Peyer's patch (tissue), 4 donors: ENCODE results near the gene COX6A2. TPM values are rescaled to one million over a fixed set of nuclear protein-coding genes. Genes with fewer than 3 reads are reported as not detected.

Source experiments
- DNase-seq, 3 donors: peaks; one replicate each; pipeline ENCODE4 v3.0.0-alpha.2; 2017 to 2019
- H3K27ac ChIP-seq, 4 donors: fragments of 200-600 bp; sonication (generic); one replicate each; pipeline ENCODE4 v1.5.1; 2016 to 2019
- H3K27me3 ChIP-seq, 2 donors: fragments of 200-600 bp; sonication (generic); one replicate each; pipeline ENCODE4 v1.5.1; 2019
- H3K36me3 ChIP-seq, 3 donors: fragments of 200-600 bp; sonication (generic); one replicate each; pipeline ENCODE4 v1.5.1; 2016 to 2019
- H3K4me1 ChIP-seq, 4 donors: fragments of 200-600 bp; sonication (generic); one replicate each; pipeline ENCODE4 v1.5.1; 2016 to 2019
- H3K4me3 ChIP-seq, 4 donors: fragments of 200-600 bp; sonication (generic); 1 replicate in 3 of 4; 2 replicates in 1 of 4; pipeline ENCODE4 v1.5.1; 2016 to 2019; ENCODE audit warnings: mild to moderate bottlenecking in 1 of 4
- H3K9me3 ChIP-seq, 4 donors: fragments of 200-600 bp; sonication (generic); one replicate each; pipeline ENCODE4 v1.5.1; 2016 to 2019; ENCODE audit warnings: mild to moderate bottlenecking in 1 of 4
- POLR2A ChIP-seq, 2 donors: fragments of 450-650 bp; IDR thresholded peaks; one replicate each; pipeline ENCODE4 v1.5.1; 2017; ENCODE audit warnings: antibody characterized with exemption in 2 of 2, mild to moderate bottlenecking in 2 of 2, moderate library complexity in 2 of 2
- total RNA-seq, 4 donors: library from RNA; depleted of rRNA; stranded (reverse); fragments of >200 nt; gene quantifications; one replicate each; pipeline ENCODE4 v1.1.0, GENCODE V29; 2016
- TF ChIP-seq, protein P1 (sequence below), 6 experiments: fragments of 450-650 bp in 4 of 6; fragments of 200-600 bp in 2 of 6; sonication (generic) in 1 of 6; IDR thresholded peaks; one replicate each; pipeline ENCODE4 v1.5.1; 2017 to 2019; ENCODE audit warnings: antibody characterized with exemption in 6 of 6, mild to moderate bottlenecking in 3 of 6, moderate library complexity in 1 of 6

COX6A2 gene
- total RNA-seq, 4 donors from 2014 or later = not detected

DNA sequence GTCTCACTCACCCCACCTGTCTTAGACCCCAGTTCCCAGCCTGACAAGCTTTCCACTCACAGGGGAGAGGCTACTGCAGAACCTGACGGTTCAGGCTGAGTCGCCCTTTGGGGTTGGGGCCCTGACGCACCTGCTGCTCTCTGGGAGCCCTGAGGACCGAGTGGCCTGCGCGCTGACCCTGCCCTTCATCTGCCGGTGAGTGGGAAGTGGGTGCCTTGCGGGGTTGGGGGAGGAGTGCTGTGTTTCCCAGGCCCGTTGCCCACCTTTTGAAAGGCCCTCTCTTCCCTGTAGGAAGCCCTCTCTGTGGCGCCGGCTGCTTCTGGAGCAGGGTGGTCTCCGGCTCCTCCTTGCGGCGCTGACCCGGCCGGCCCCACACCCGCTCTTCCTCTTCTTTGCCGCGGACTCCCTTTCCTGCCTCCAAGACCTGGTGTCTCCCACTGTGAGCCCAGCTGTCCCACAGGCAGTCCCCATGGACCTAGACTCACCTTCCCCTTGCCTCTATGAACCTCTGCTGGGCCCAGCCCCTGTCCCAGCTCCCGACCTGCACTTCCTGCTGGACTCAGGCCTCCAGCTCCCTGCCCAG is 37.7 kb upstream of the COX6A2 start:
- Histone ChIP-seq H3K4me1 (peaks cover 0 to 9% (median 1%) of the 10 kb centered on the region in 4 donors), H3K4me3 (no peak overlapping the region), H3K27ac (no peak overlapping the region), H3K36me3 (peaks cover 0 to 43% (median 0%) of the 10 kb centered on the region in 3 donors), H3K27me3 (no peaks in the 10 kb centered on the region), H3K9me3 (no peaks in the 10 kb centered on the region)
- no peak for TF ChIP-seq POLR2A (IDR thresholded peaks at IDR 0.05)
- TF ChIP-seq, protein P1, sequence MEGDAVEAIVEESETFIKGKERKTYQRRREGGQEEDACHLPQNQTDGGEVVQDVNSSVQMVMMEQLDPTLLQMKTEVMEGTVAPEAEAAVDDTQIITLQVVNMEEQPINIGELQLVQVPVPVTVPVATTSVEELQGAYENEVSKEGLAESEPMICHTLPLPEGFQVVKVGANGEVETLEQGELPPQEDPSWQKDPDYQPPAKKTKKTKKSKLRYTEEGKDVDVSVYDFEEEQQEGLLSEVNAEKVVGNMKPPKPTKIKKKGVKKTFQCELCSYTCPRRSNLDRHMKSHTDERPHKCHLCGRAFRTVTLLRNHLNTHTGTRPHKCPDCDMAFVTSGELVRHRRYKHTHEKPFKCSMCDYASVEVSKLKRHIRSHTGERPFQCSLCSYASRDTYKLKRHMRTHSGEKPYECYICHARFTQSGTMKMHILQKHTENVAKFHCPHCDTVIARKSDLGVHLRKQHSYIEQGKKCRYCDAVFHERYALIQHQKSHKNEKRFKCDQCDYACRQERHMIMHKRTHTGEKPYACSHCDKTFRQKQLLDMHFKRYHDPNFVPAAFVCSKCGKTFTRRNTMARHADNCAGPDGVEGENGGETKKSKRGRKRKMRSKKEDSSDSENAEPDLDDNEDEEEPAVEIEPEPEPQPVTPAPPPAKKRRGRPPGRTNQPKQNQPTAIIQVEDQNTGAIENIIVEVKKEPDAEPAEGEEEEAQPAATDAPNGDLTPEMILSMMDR (IDR thresholded peaks at IDR 0.05) = no peak
- DNase-seq = no peak

DNA sequence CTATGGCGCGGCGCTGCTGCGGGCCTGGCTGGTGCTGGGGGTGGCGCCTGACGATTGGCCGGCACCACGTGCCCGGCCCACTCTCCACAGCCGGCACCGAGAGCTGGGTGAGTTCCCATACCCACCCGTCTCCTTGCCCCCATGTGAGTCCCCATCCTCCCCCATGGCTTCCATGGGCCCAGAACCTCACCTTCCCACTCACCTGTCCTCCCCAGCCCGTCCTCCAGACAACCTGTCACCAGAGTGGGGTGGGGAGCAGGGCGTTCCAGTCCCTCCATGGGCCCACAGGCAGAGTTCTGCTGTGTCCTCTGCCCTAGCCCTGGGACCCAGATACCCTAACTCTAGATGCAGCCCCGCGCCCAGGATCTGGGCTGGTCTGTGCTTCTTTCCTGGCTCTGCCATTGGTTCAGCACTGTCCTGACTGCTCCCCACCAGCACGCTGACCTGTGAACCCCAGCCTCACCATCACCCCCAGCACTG is 36.7 kb upstream of the COX6A2 start:
- Histone ChIP-seq H3K4me1 (peaks cover 0 to 17% (median 5%) of the 10 kb centered on the region in 4 donors), H3K27ac (no peak overlapping the region), H3K4me3 (no peak overlapping the region), H3K36me3 (peaks cover 0 to 43% (median 0%) of the 10 kb centered on the region in 3 donors), H3K27me3 (no peaks in the 10 kb centered on the region), H3K9me3 (no peaks in the 10 kb centered on the region)
- TF ChIP-seq, protein P1 (IDR thresholded peaks at IDR 0.05) = no peak
- no peak for TF ChIP-seq POLR2A (IDR thresholded peaks at IDR 0.05)
- peak in 1 of 3 donors; percentile 31 for DNase-seq

DNA sequence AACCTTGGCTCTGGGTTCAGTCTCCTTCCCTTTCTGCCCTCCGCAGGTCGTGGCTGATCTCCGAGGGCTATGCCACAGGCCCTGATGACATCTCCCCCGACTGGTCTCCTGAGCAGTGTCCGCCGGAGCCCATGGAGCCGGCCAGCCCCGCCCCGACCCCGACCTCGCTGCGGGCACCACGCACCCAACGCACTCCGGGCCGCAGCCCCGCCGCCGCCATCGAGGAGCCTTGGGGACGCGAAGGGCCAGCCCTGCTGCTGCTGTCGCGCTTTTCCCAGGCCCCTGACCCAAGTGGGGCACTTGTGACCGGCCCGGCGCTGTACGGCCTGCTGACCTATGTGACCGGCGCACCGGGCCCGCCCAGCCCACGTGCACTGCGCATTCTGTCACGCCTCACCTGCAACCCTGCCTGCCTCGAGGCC is 36.2 kb upstream of the COX6A2 start:
- H3K4me3 ChIP-seq = no peak overlapping the region
- peak in 2 of 3 donors; percentile 47 for DNase-seq
- H3K9me3 ChIP-seq = no peaks in the 10 kb centered on the region
- peaks cover 0 to 17% (median 5%) of the 10 kb centered on the region in 4 donors for H3K4me1 ChIP-seq
- no peaks in the 10 kb centered on the region for H3K27me3 ChIP-seq
- TF ChIP-seq, protein P1 (IDR thresholded peaks at IDR 0.05) = no peak
- TF ChIP-seq POLR2A (IDR thresholded peaks at IDR 0.05) = no peak
- peaks cover 0 to 43% (median 0%) of the 10 kb centered on the region in 3 donors for H3K36me3 ChIP-seq
- no peak overlapping the region for H3K27ac ChIP-seq

DNA sequence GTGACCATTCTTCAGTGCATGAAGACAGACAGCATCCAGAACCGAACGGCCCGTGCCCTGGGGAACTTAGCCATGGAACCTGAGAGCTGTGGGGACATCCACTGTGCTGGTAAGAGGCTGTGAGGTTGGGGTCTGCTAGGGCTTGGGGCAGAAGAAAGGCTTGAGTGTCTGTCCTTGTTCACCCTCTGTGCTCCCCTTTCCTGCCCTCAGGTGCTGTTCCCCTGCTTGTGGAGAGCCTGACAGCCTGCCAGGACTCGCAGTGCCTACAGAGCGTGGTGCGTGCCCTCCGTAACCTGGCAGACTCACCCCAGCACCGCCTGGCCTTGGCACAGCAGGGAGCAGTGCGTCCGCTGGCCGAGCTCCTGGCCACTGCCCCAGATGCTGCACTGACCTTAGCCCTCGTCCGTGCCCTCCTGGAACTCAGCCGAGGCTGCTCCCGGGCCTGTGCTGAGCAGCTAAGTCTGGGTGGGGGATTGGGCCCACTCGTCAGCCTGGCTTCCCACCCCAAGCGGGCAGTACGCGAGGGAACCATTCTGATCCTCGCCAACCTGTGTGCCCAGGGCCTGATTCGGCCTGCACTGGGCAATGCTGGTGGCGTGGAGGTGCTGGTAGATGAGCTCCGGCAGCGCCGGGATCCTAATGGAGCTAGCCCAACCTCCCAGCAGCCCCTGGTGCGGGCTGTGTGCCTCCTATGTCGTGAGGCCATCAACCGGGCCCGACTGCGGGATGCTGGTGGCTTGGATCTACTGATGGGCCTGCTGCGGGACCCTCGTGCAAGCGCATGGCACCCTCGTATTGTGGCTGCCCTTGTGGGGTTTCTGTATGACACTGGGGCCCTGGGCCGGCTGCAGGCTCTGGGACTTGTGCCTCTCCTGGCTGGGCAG is 34.0 kb upstream of the COX6A2 start:
- Histone ChIP-seq H3K36me3 (peaks cover 0 to 43% (median 0%) of the 10 kb centered on the region in 3 donors), H3K9me3 (no peaks in the 10 kb centered on the region), H3K27ac (no peak overlapping the region), H3K4me1 (peaks cover 0 to 25% (median 13%) of the 10 kb centered on the region in 4 donors), H3K27me3 (no peaks in the 10 kb centered on the region), H3K4me3 (no peak overlapping the region)
- DNase-seq = peak in 2 of 3 donors; percentile 39 to 43
- TF ChIP-seq, protein P1 (IDR thresholded peaks at IDR 0.05) = no peak
- TF ChIP-seq POLR2A (IDR thresholded peaks at IDR 0.05) = no peak

DNA sequence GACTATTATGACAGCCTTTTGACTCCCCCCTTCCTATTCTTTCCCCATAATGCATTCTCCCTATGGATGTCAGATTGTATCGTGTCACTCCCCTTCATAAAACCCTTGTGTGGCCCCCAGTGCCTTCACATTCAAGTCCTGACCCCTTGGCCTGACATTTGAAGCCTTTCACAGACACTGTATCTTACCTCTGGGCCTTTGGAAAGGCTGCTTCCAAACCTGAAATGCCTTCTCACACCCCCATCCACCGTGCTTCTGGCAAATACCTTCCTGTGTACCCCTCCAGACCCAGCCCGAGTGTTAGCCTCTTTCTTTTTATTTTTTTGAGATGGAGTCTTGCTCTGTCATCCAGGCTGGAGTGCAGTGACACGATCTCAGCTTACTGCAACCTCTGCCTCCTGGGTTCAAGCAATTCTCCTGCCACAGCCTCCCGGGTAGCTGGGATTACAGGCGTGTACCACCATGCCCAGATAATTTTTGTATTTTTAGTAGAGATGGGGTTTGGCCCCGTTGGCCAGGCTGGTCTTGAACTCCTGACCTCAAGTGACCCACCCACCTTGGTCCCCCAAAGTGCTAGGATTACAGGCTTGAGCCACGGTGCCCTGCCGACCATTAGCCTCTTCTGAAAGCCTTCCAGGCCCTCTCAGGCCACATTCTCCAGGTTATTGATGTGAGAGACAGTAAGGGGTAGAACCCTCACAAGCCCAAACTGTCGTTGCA is 33.2 kb upstream of the COX6A2 start:
- H3K36me3 ChIP-seq = peaks cover 0 to 41% (median 0%) of the 10 kb centered on the region in 3 donors
- no peaks in the 10 kb centered on the region for H3K27me3 ChIP-seq
- peak in 2 of 3 donors; percentile 6 to 45 for DNase-seq
- H3K9me3 ChIP-seq = no peaks in the 10 kb centered on the region
- TF ChIP-seq, protein P1 (IDR thresholded peaks at IDR 0.05) = no peak
- TF ChIP-seq POLR2A (IDR thresholded peaks at IDR 0.05) = no peak
- no peak overlapping the region for H3K27ac ChIP-seq
- peaks cover 5 to 28% (median 14%) of the 10 kb centered on the region in 4 donors for H3K4me1 ChIP-seq
- H3K4me3 ChIP-seq = no peak overlapping the region
